Rectal smooth muscle tissue (tissue), 1 donor: ENCODE data around the gene HSPG2.

Experiments
- H3K27ac ChIP-seq: one replicate; pipeline ENCODE4 v1.7.0; 2013; ENCODE audit warnings: low read depth, low read length, inconsistent platforms
- H3K27me3 ChIP-seq: one replicate; pipeline ENCODE4 v1.7.0; 2013; ENCODE audit warnings: low read length; ENCODE audit not compliant: control insufficient read depth, insufficient read depth
- H3K36me3 ChIP-seq: one replicate; pipeline ENCODE4 v1.7.0; 2013; ENCODE audit warnings: low read length; ENCODE audit not compliant: control insufficient read depth, insufficient read depth
- H3K4me1 ChIP-seq: one replicate; pipeline ENCODE4 v1.7.0; 2013; ENCODE audit warnings: low read length; ENCODE audit not compliant: control insufficient read depth, insufficient read depth
- H3K4me3 ChIP-seq: one replicate; pipeline ENCODE4 v1.7.0; 2013; ENCODE audit warnings: low read length
- H3K9ac ChIP-seq: one replicate; pipeline ENCODE4 v1.7.0; 2013; ENCODE audit warnings: low read length

Gene HSPG2

DNA sequence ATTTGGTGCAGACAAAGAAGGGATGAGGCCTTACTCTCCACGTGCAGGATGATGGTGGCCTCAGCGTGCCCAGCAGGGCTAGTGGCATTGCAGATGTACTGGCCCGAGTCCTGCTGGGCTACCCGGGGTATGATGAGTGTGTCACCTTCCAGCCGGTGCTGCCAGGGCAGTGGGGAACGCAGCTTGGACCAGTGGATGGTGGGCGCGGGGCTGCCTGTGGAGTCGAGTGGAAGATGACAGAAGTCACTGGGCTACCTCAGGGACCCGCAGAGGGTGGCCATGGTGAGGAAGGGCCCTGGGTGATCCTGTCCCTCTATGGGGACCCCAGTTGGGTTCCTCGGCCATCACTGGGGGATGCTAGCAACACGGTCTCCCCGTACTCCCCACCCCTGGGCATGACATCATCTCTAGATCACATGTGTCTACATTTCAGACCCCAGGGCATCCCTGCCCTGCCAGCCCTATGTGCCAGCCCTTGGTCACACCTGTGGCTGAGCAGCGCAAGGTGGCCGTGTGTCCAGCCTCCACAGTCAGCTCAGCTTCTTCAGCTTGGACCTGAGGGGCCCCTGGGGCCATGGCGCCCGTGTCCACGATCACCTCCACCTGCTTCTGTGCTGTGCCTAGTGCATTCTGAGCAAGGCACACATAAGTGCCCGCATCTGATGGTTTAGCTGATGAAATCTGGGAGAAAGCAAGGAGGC is 97.6 kb downstream of the HSPG2 start:
- H3K9ac ChIP-seq: no peak overlapping the region
- H3K4me3 ChIP-seq: no peak overlapping the region
- no peak overlapping the region for H3K27ac ChIP-seq
- H3K4me1 ChIP-seq: no peaks in the 10 kb centered on the region
- H3K27me3 ChIP-seq: no peaks in the 10 kb centered on the region
- H3K36me3 ChIP-seq: peaks cover 74% of the 10 kb centered on the region

- Histone ChIP-seq H3K27me3 (no peaks in the 10 kb centered on the region), H3K27ac (no peak overlapping the region), H3K4me1 (no peaks in the 10 kb centered on the region), H3K9ac (no peak overlapping the region), H3K36me3 (peaks cover 79% of the 10 kb centered on the region), H3K4me3 (no peak overlapping the region)
These were observed 98.6 kb downstream of the HSPG2 start for GRCh38 chr1:21838359-21839157.

GRCh38 chr1:21837476-21837875 is 99.6 kb downstream of the HSPG2 start:
- Histone ChIP-seq H3K4me1 (no peaks in the 10 kb centered on the region), H3K27me3 (no peaks in the 10 kb centered on the region), H3K4me3 (no peak overlapping the region), H3K9ac (no peak overlapping the region), H3K36me3 (peaks cover 81% of the 10 kb centered on the region), H3K27ac (no peak overlapping the region)

DNA sequence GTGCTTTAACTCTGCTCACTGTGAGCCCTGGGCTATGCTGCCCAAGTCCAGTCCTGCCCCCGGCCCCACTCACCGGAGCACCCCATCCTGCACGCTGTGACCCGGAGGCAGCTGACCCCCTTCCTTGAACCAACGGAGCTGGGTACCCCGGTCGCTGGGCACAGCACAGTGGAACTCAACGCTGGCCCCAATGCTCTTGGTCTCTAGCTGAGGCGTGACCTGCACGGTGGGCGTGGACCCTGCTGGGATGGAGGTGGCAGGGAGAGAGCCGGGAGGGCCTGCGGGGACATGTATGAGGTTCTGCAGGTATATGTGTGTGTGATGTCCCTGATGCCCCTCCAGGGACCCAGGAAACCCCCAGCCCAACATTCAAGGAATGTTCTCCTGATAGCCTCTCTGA is 100.4 kb downstream of the HSPG2 start:
- H3K4me1 ChIP-seq: no peaks in the 10 kb centered on the region
- H3K27me3 ChIP-seq: no peaks in the 10 kb centered on the region
- H3K27ac ChIP-seq: no peak overlapping the region
- peaks cover 80% of the 10 kb centered on the region for H3K36me3 ChIP-seq
- H3K4me3 ChIP-seq: no peak overlapping the region
- no peak overlapping the region for H3K9ac ChIP-seq

DNA sequence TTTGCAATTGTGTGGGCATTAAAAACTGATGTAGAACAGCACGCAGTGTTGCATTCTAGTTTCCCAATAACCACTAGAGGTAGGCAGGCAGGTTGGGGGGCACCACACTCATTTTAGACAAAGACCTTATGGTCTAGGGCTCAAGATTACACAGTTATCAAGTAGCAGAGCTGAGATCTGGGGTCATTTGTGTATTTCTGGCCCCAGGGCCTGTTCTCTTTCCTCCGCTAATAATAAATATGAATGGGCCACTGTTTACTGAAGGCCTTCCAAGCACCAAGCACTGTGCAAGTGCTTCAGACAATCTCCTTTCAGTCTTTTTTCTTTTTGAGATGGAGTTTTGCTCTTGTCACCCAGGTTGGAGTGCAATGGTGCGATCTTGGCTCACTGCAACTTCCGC is 101.1 kb downstream of the HSPG2 start:
- Histone ChIP-seq H3K27ac (no peak overlapping the region), H3K36me3 (peaks cover 79% of the 10 kb centered on the region)

DNA sequence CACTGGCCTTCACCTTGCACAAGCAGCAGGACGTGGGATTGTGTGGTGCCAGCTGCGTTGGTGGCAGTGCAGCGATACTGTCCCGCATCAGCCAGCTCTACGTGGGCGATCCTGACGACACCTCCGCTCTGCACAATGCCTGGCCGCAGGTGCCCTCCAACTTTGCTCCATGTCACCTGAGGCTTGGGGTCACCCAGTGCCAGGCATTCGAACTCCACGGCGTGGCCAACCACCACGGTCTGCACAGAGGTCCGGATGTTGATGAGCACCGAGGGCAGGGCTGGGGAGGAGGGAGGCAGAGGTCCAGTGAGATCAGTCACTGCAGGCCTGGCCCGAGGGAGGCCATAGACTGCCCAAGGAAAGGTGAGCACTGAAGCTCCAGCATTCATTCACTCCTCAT is 102.4 kb downstream of the HSPG2 start:
- Histone ChIP-seq H3K4me3 (no peak overlapping the region), H3K9ac (no peak overlapping the region), H3K27ac (no peak overlapping the region), H3K4me1 (no peaks in the 10 kb centered on the region), H3K36me3 (peaks cover 76% of the 10 kb centered on the region), H3K27me3 (no peaks in the 10 kb centered on the region)

More for the DNA sequence above, 101.1 kb downstream of the HSPG2 start:
- Histone ChIP-seq H3K4me1 (no peaks in the 10 kb centered on the region), H3K4me3 (no peak overlapping the region), H3K9ac (no peak overlapping the region), H3K27me3 (no peaks in the 10 kb centered on the region)

DNA sequence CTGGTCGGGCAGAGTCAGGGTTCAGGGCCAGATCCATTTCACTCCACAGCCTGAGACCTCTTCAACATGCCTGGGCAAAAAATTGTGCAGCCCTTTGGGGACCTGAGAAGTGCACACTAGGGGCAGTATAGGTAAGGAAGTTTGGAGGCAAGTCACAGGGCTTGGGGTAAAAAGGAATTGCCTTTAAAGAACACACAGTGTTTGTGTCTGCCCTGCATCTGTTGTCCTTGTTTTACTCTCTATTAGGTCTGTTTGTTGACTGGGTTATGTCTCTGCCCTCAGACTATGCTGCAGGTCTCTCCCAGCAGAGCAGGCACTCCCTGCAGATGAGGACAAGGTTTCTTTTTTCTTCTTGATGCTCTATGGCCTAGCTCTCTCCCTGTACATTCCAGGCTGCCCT is 103.0 kb downstream of the HSPG2 start:
- Histone ChIP-seq H3K27ac (no peak overlapping the region), H3K4me1 (no peaks in the 10 kb centered on the region), H3K4me3 (no peak overlapping the region), H3K9ac (no peak overlapping the region), H3K27me3 (no peaks in the 10 kb centered on the region), H3K36me3 (peaks cover 74% of the 10 kb centered on the region)

DNA sequence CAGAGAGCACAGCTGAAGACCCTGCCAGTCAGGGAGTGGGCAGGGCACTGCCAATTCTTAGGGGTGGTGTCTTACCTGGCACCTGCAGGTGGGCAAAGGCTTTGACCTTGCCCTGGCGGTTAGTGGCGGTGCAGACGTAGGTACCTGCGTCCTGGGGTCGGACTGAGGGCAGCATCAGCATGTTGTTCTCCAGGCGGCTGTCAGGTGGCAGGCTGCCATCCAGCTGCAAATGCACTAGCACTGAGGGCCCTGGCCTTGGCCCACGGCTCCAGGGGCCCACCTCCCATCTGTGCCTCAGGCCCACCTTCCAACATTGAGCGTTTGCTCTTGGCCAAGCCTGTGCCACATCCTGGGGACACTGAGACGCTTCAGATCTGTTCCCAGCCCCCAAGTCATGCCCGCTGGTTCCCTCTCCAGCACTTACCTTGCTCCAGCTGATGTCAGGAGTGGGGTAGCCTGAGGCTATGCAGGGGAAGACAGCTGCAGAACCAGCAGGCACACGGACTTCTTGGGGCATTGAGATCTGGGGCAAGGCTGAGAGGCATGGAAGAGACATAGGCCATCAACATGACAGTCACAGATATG is 103.6 kb downstream of the HSPG2 start:
- no peak overlapping the region for H3K4me3 ChIP-seq
- H3K36me3 ChIP-seq: peaks cover 70% of the 10 kb centered on the region
- H3K9ac ChIP-seq: no peak overlapping the region
- H3K4me1 ChIP-seq: no peaks in the 10 kb centered on the region
- no peaks in the 10 kb centered on the region for H3K27me3 ChIP-seq
- H3K27ac ChIP-seq: no peak overlapping the region

GRCh38 chr1:21831454-21831970 is 105.6 kb downstream of the HSPG2 start:
- H3K4me3 ChIP-seq: no peak overlapping the region
- H3K36me3 ChIP-seq: peaks cover 63% of the 10 kb centered on the region
- no peaks in the 10 kb centered on the region for H3K4me1 ChIP-seq
- H3K9ac ChIP-seq: no peak overlapping the region
- no peak overlapping the region for H3K27ac ChIP-seq
- H3K27me3 ChIP-seq: no peaks in the 10 kb centered on the region

DNA sequence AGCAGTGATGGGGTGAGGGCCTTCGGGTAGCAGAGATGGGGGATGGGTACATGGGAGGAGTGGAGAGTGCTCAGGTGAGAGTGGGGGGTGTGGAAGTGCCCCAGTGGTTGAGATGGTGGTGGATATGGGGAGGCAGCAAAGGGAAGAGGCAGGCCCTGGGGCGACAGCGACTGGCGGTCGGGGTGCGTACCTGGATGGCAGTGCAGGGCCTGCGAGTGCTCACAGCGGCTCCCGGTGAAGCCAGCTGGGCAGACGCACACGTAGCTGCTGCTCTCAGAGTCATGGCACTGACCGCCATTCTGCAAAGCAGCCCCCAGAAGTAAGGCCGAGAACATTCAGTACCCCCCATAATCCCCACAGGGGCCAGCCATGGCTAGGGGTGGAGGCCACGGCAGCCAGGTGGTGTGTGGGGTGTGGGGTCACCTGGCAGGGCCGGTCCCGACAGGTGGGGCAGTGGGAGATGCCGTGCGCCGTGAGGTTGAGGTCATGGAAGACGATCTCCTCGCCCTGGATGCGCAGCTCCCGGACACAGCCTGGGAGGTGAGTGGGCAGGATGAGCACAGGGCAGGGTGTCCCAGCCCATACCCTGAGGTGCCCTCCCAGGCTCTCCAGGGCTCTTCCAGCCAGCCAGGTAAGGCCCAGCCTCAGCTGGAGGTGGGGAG is 106.2 kb downstream of the HSPG2 start:
- Histone ChIP-seq H3K4me3 (no peak overlapping the region), H3K27me3 (no peaks in the 10 kb centered on the region), H3K9ac (no peak overlapping the region), H3K27ac (no peak overlapping the region), H3K36me3 (peaks cover 60% of the 10 kb centered on the region), H3K4me1 (no peaks in the 10 kb centered on the region)

- Histone ChIP-seq H3K4me3 (no peak overlapping the region), H3K4me1 (no peaks in the 10 kb centered on the region), H3K9ac (no peak overlapping the region), H3K27me3 (no peaks in the 10 kb centered on the region), H3K36me3 (peaks cover 58% of the 10 kb centered on the region), H3K27ac (no peak overlapping the region)
These were observed 107.8 kb downstream of the HSPG2 start for GRCh38 chr1:21829294-21829693.

- no peaks in the 10 kb centered on the region for H3K4me1 ChIP-seq
- H3K9ac ChIP-seq: no peak overlapping the region
- H3K4me3 ChIP-seq: no peak overlapping the region
- no peaks in the 10 kb centered on the region for H3K27me3 ChIP-seq
- no peak overlapping the region for H3K27ac ChIP-seq
- peaks cover 57% of the 10 kb centered on the region for H3K36me3 ChIP-seq
These were observed 108.5 kb downstream of the HSPG2 start for GRCh38 chr1:21828506-21829210.
